Left ventricle myocardium inferior (tissue), 1 donor: ENCODE results near the gene KRTCAP2. TPM values are rescaled to one million over a fixed set of nuclear protein-coding genes. Genes with fewer than 3 reads are reported as not detected.
"Not testable (repeated sequence)": the region's sequence is repeated elsewhere in the genome, so short reads cannot be mapped to it uniquely, and the experiment has no call there.

Source experiments
- DNase-seq: peaks from one replicate; pipeline ENCODE4 v3.0.0-alpha.2; 2020
- H3K27ac ChIP-seq: fragments of 200-600 bp; replicated peaks from 2 replicates; pipeline ENCODE4 v1.8.0; 2021
- H3K27me3 ChIP-seq: fragments of 200-600 bp; 2 replicates; pipeline ENCODE4 v1.8.0; 2021; ENCODE audit warnings: low read depth
- H3K36me3 ChIP-seq: fragments of 200-600 bp; 2 replicates; pipeline ENCODE4 v1.8.0; 2021
- H3K4me1 ChIP-seq: fragments of 200-600 bp; 2 replicates; pipeline ENCODE4 v1.8.0; 2021
- H3K4me3 ChIP-seq: fragments of 200-600 bp; 2 replicates; pipeline ENCODE4 v1.8.0; 2021; ENCODE audit warnings: mild to moderate bottlenecking, moderate library complexity
- H3K9me3 ChIP-seq: fragments of 200-600 bp; replicated peaks from 2 replicates; pipeline ENCODE4 v1.8.0; 2021
- intact Hi-C: fragments of 100-400 bp; cut with micrococcal nuclease; formaldehyde crosslinking; loops from one replicate; pipeline ENCODE4 v1.11.0; 2022
- total RNA-seq: library from RNA; stranded (reverse); fragmentation: NEBNext Ultra II Directional; extraction: Animal tissue kit (Norgen Biotek cat#: 25700); gene quantifications from one replicate; pipeline ENCODE4 v1.2.1, GENCODE V29; 2021
- TF ChIP-seq, protein P1 (sequence below): fragments of 200-600 bp; IDR thresholded peaks from 2 replicates; pipeline ENCODE4 v1.8.0; 2021; ENCODE audit warnings: antibody characterized with exemption, mild to moderate bottlenecking, borderline replicate concordance
- donor health status: DM: no; HTN: yes; CAD: no; lungs with severe emphysema.

KRTCAP2 gene
- total RNA-seq, 1 donor from 2014 or later, result 113 TPM

DNA sequence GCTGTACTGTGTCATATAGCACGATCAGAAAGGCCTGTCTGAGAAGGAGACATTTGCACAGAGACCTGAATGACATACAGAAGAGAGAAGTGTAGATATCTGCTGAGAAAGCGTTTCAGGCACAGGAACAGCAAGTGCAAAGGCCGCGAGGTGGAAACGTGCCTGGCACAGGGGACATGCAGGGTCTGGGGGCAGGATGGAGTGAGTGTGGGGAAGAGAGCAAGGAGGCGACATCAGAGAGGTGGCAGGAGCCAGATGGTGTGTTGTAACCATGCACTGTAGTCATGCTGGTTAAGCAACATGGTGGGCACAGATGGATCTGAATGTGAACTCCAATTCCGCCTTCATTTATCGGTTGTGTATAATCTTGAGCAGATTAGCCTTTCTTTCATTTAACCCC lies 13.0 kb downstream of the KRTCAP2 start:
- DNase-seq, result no peak
- H3K36me3 ChIP-seq, result no peaks in the 10 kb centered on the region
- H3K4me1 ChIP-seq, result peaks cover under 1% of the 10 kb centered on the region
- TF ChIP-seq, protein P1, sequence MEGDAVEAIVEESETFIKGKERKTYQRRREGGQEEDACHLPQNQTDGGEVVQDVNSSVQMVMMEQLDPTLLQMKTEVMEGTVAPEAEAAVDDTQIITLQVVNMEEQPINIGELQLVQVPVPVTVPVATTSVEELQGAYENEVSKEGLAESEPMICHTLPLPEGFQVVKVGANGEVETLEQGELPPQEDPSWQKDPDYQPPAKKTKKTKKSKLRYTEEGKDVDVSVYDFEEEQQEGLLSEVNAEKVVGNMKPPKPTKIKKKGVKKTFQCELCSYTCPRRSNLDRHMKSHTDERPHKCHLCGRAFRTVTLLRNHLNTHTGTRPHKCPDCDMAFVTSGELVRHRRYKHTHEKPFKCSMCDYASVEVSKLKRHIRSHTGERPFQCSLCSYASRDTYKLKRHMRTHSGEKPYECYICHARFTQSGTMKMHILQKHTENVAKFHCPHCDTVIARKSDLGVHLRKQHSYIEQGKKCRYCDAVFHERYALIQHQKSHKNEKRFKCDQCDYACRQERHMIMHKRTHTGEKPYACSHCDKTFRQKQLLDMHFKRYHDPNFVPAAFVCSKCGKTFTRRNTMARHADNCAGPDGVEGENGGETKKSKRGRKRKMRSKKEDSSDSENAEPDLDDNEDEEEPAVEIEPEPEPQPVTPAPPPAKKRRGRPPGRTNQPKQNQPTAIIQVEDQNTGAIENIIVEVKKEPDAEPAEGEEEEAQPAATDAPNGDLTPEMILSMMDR, result no peak
- no peaks in the 10 kb centered on the region for H3K27me3 ChIP-seq
- no peak overlapping the region for H3K27ac ChIP-seq
- no peak overlapping the region for H3K4me3 ChIP-seq
- peaks cover 7% of the 10 kb centered on the region for H3K9me3 ChIP-seq
- intact Hi-C loops, result no loop called here

DNA sequence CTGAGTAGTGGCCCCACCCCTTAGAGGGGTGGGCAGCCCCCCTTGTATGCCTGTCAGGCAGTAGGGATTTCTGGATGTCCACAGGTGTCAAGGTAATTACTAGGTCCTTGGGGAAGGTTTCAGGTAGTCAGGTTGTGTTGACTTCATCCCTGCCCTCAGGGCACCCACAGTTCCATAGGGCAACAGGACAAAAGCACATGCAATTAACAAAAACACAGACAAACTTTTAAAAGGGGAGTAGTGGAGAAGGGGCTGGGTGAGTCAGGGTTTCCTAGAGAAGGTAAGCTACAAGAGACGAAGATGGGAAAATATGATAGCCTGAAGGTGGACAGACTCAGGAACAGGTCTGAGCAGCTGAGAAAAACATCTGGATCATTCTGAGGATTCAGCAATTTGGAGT lies 14.1 kb downstream of the KRTCAP2 start:
- intact Hi-C loops, result no loop called here
- TF ChIP-seq, protein P1, result no peak
- Histone ChIP-seq H3K4me1 (no peaks in the 10 kb centered on the region), H3K27me3 (no peaks in the 10 kb centered on the region), H3K4me3 (no peak overlapping the region), H3K36me3 (no peaks in the 10 kb centered on the region), H3K9me3 (no peaks in the 10 kb centered on the region), H3K27ac (no peak overlapping the region)
- no peak for DNase-seq

DNA sequence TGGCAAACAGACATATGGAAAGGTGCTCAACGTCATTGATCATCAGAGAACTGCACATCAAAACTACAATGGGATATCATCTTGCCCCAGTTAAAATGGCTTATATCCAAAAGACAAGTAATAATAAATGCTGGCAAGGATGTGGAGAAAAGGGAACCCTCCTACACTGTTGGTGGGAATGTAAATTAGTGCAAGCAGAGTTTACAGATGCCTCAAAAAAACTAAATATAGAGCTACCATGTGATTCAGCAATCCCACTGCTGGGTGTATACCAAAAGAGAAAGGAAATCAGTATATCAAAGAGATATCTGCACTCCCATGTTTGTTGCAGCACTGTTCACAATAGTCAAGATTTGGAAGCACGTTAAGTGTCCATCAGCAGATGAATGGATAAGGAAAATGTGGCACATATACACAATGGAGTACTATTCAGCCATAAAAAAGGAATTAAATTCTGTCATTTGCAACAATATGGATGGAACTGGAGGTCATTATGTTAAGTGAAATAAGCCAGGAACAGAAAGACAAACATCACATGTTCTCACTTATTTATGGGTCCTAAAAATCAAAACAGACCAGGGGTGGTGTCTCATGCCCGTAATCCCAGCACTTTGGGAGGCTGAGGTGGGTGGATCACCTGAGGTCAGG lies 17.0 kb downstream of the KRTCAP2 start:
- H3K4me3 ChIP-seq, intact Hi-C loops, H3K4me1 ChIP-seq, H3K27ac ChIP-seq, H3K27me3 ChIP-seq, H3K36me3 ChIP-seq, H3K9me3 ChIP-seq, DNase-seq: not testable (repeated sequence)

DNA sequence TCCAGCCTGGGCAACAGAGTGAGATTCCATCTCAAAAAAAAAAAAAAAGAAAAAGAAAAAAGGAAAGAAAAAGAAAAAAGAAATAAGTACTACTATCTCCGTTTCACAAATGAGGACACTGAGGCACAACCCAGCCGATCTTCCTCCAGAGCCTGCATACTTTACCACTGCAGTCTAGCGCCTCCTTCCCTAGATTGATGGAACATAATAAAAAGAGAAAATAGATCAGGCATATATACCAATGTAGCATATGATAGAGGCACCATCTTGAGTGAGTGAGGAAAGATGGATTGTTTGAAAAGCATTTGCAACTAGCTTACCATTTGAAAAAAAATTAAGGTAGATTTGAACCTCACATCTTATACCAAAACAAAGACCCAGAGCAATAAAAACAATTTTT lies 27.6 kb downstream of the KRTCAP2 start:
- no peak for DNase-seq
- intact Hi-C loops, result no loop called here
- H3K4me1 ChIP-seq, result peaks cover 3% of the 10 kb centered on the region

DNA sequence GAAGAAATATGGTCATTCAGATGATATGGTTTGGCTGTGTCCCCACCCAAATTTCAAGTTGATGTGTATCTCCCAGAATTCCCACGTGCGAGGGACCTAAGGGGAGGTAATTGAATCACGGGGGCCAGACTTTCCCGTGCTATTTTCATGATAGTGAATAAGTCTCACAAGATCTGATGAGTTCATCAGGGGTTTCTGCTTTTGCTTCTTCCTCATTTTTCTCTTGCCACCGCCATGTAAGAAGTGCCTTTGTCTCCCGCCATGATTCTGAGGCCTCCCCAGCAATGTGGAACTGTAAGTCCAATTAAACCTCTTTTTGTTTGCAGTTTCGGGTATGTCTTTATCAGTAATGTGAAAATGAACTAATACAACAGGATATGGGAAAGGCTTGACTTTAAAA lies 31.4 kb downstream of the KRTCAP2 start:
- Histone ChIP-seq H3K4me1 (peaks cover 38% of the 10 kb centered on the region), H3K36me3 (no peaks in the 10 kb centered on the region), H3K27me3 (peaks cover 4% of the 10 kb centered on the region), H3K27ac (no peak overlapping the region), H3K4me3 (no peak overlapping the region), H3K9me3 (no peaks in the 10 kb centered on the region)
- TF ChIP-seq, protein P1, result no peak
- intact Hi-C loops, result no loop called here
- DNase-seq, result no peak

More for the DNA sequence above, 27.6 kb downstream of the KRTCAP2 start:
- Histone ChIP-seq H3K4me3 (no peak overlapping the region), H3K9me3 (no peaks in the 10 kb centered on the region), H3K36me3 (no peaks in the 10 kb centered on the region), H3K27me3 (peaks cover 4% of the 10 kb centered on the region), H3K27ac (no peak overlapping the region)
- TF ChIP-seq, protein P1, result no peak

DNA sequence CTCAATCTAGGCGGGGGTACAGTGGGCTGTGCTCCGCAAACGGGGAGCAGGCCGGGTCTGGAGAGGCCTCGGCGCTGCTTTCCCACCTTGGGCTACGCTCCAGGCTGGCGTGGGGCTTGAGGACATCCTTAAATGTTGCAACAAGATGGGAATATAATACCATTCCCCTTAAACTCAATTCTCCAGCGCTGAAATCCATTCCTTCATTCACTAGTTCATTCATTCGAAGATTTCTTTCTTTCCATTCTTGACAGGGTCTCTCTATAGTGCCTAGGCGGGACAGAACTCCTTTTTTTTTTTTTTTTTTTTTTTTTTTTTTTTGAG lies 32.5 kb downstream of the KRTCAP2 start:
- Histone ChIP-seq H3K27me3 (no peaks in the 10 kb centered on the region), H3K27ac (peak overlapping the region; percentile 93), H3K36me3 (no peaks in the 10 kb centered on the region), H3K4me1 (peaks cover 48% of the 10 kb centered on the region), H3K4me3 (peak overlapping the region; percentile 90), H3K9me3 (no peaks in the 10 kb centered on the region)
- no peak for DNase-seq
- intact Hi-C loops, result no loop called here
- TF ChIP-seq, protein P1, result no peak
